HepG2 (cell line): ENCODE results near the gene SPATS2.

Experiments used
- EP300 ChIP-seq, 3 experiments: sonication (generic) in 1 of 3; formaldehyde crosslinking in 1 of 3; IDR thresholded peaks; 2 replicates each; pipeline versions ENCODE4 v1.5.1 to v1.6.1; 2011 to 2020; ENCODE audit warnings: low read depth in 2 of 3, low read length in 2 of 3, borderline replicate concordance in 1 of 3, improper control_type of control experiment in 1 of 3, mild to moderate bottlenecking in 1 of 3, missing genetic modification reagents in 1 of 3, moderate library complexity in 1 of 3
- PHB2 ChIP-seq: fragments of 450-650 bp; IDR thresholded peaks from 2 replicates; pipeline ENCODE4 v1.6.1; 2018; ENCODE audit not compliant: partially characterized antibody
- ZBTB33 ChIP-seq: sonication (generic); formaldehyde crosslinking; IDR thresholded peaks from 2 replicates; pipeline ENCODE4 v1.4.0; 2020; ENCODE audit warnings: missing genetic modification reagents
- ZNF772 ChIP-seq: sonication (generic); formaldehyde crosslinking; IDR thresholded peaks from 2 replicates; pipeline ENCODE4 v1.5.0; 2020; ENCODE audit warnings: mild to moderate bottlenecking, missing genetic modification reagents

- TF ChIP-seq EP300 (IDR thresholded peaks at IDR 0.05; ENCODE audit: low read depth in 2 of 2, low read length in 2 of 2) = no peak
- no peak for TF ChIP-seq EP300 (CRISPR knock-in tag; IDR thresholded peaks at IDR 0.05; ENCODE audit: borderline replicate concordance)
- no peak for TF ChIP-seq ZBTB33 (CRISPR knock-in tag)
- TF ChIP-seq PHB2 = no peak
- no peak for TF ChIP-seq ZNF772 (CRISPR knock-in tag)
These were observed 134.6 kb downstream of the SPATS2 start for GRCh38 chr12:49501895-49502294.
